Measurements from ENCODE around the gene ABLIM1. TPM values are rescaled to one million over a fixed set of nuclear protein-coding genes. Genes with fewer than 3 reads are reported as not detected.

The ABLIM1 gene
- total RNA-seq, 2 experiments from 2014 or later: 62.3 to 64.1 TPM

GRCh38 chr10:114626841-114627240 lies 31.2 kb downstream of the ABLIM1 start:
- DNase-seq (no peak), ATAC-seq (no peak)
- Mint-ChIP-seq H3K4me1 (ENCODE audit: low read depth) (peaks cover 26% of the 10 kb centered on the region), H3K4me3 (no peak overlapping the region), H3K9me3 (ENCODE audit: insufficient read depth) (no peaks in the 10 kb centered on the region), H3K27ac (no peak overlapping the region), H3K36me3 (ENCODE audit: low read depth) (no peaks in the 10 kb centered on the region), H3K27me3 (ENCODE audit: low read depth) (peaks cover 31% of the 10 kb centered on the region)
- CTCF ChIA-PET: interaction anchor here (0.8 kb wide), 1 partner anchor 236 kb away, joined by 3 read pairs; no protein-coding TSS in a partner anchor
- POLR2A ChIA-PET: no interaction called here

GRCh38 chr10:114624951-114625780 lies 32.9 kb downstream of the ABLIM1 start:
- Mint-ChIP-seq H3K4me1 (ENCODE audit: low read depth) (peaks cover 17% of the 10 kb centered on the region), H3K27ac (no peak overlapping the region), H3K4me3 (no peak overlapping the region), H3K36me3 (ENCODE audit: low read depth) (no peaks in the 10 kb centered on the region), H3K27me3 (ENCODE audit: low read depth) (peaks cover 17% of the 10 kb centered on the region), H3K9me3 (ENCODE audit: insufficient read depth) (no peaks in the 10 kb centered on the region)
- CTCF ChIA-PET: interaction anchor here (1.2 kb wide), 1 partner anchor 10 kb away, joined by 4 read pairs; no protein-coding TSS in a partner anchor
- DNase-seq (no peak), ATAC-seq (no peak)
- POLR2A ChIA-PET: no interaction called here

DNA sequence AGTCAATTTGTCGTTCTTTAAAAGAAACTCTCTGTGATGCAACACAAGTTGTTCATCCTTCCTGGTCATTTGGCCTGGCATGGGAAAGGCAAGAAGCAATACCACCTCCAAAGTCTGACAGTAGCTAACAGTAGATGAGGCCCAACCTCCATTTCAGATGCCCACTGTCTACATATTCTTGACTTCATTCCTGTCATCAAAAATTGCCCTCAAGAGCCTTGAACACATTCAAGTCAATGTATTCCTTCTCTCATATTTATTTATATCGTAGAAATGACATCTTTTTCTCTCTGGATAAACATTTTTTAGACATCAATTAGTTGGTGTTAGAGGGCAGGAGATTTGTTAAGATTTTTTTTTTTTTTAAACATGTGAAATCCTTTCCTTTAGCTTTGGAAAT lies 33.7 kb downstream of the ABLIM1 start:
- POLR2A ChIA-PET: no interaction called here
- H3K9me3 Mint-ChIP-seq (ENCODE audit: insufficient read depth): no peaks in the 10 kb centered on the region
- no peak overlapping the region for H3K4me3 Mint-ChIP-seq
- H3K27me3 Mint-ChIP-seq (ENCODE audit: low read depth): peaks cover 10% of the 10 kb centered on the region
- ATAC-seq (no peak), DNase-seq (no peak)
- no peak overlapping the region for H3K27ac Mint-ChIP-seq
- CTCF ChIA-PET: no interaction called here
- H3K4me1 Mint-ChIP-seq (ENCODE audit: low read depth): peaks cover 17% of the 10 kb centered on the region
- H3K36me3 Mint-ChIP-seq (ENCODE audit: low read depth): no peaks in the 10 kb centered on the region

DNA sequence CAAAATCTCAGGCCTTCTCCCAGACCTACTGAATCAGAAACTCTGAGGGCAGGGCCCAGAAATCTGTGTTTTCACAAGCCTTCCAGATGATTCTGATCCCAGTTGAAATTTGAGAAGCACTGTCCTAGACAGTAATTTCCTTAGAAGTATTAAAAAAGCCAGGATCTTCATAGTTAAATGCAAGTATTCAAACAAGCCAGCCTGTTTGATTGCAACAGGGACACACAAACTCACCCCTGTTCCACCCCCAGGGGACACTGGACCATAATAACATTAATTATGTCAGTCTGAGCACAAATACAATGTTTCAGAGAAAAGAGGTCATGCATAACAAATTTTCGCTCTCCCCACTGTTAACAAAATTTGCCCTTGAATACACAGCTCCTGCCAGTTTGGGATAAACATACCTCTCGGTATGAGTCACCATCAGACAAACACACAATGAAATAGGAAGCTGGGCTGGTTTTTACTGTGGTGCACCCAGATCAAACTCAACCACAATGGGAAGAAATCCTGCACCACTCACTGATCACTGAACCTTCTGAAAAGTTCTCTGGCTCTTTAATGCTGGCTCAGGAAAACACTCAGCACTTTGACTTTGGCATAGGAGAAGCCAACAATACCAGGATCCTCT lies 34.3 kb downstream of the ABLIM1 start:
- Mint-ChIP-seq H3K27me3 (ENCODE audit: low read depth) (peaks cover 5% of the 10 kb centered on the region), H3K36me3 (ENCODE audit: low read depth) (no peaks in the 10 kb centered on the region), H3K4me3 (no peak overlapping the region), H3K9me3 (ENCODE audit: insufficient read depth) (no peaks in the 10 kb centered on the region), H3K4me1 (ENCODE audit: low read depth) (peaks cover 17% of the 10 kb centered on the region), H3K27ac (no peak overlapping the region)
- DNase-seq (no peak), ATAC-seq (no peak)
- CTCF ChIA-PET: interaction anchor here (1.8 kb wide), 1 partner anchor 320 kb away, joined by 4 read pairs; no protein-coding TSS in a partner anchor
- POLR2A ChIA-PET: no interaction called here

DNA sequence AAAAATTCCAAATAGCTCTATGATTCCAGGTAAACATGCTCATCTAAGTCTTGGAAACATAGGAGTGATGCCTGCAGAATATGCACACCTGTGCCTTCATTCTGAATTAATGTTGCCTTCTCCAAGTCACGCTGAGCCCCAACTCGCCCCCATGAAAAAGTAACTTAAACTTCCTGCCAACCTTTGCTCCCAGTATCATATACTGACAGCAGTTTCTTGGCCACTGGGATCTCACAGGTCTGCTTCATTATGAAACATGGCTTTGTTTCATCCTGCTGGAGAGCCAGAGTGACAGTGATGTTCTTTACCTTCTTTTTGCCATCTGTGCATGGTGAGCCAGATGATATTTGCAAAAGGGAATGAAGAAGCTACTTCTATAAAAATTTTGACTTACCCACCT lies 34.9 kb downstream of the ABLIM1 start:
- ChIA-PET CTCF (interaction anchor here (1.8 kb wide), 1 partner anchor 319 kb away, joined by 4 read pairs; no protein-coding TSS in a partner anchor), POLR2A (no interaction called here)
- peaks cover 17% of the 10 kb centered on the region for H3K4me1 Mint-ChIP-seq (ENCODE audit: low read depth)
- H3K36me3 Mint-ChIP-seq (ENCODE audit: low read depth): no peaks in the 10 kb centered on the region
- H3K27me3 Mint-ChIP-seq (ENCODE audit: low read depth): peaks cover 3% of the 10 kb centered on the region
- ATAC-seq: no peak
- no peak overlapping the region for H3K4me3 Mint-ChIP-seq
- H3K9me3 Mint-ChIP-seq (ENCODE audit: insufficient read depth): no peaks in the 10 kb centered on the region
- H3K27ac Mint-ChIP-seq: no peak overlapping the region
- no peak for DNase-seq

DNA sequence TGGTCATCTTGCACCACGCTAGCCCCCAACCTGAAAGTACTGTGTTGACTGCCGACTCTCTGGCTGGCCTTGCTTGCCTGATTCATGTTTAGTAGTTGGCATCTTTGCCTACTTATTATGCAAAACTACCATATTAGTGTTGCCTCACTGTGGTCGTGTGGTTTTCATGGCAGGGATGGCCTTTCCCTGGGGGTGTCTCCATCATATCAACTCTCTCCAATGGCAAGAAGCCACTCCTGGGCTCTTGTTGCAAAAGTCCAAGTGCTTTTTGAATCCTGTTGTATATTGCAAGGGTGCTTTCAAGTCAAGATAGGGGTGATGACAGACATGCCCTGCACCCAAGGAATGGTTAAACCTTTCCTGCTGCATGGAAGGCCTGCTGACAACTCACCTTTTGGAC lies 39.4 kb downstream of the ABLIM1 start:
- Mint-ChIP-seq H3K27me3 (ENCODE audit: low read depth) (peaks cover 3% of the 10 kb centered on the region), H3K27ac (no peak overlapping the region), H3K36me3 (ENCODE audit: low read depth) (no peaks in the 10 kb centered on the region), H3K4me1 (ENCODE audit: low read depth) (peaks cover 15% of the 10 kb centered on the region), H3K4me3 (no peak overlapping the region), H3K9me3 (ENCODE audit: insufficient read depth) (no peaks in the 10 kb centered on the region)
- POLR2A ChIA-PET: no interaction called here
- ATAC-seq: no peak
- CTCF ChIA-PET: no interaction called here
- DNase-seq: no peak

DNA sequence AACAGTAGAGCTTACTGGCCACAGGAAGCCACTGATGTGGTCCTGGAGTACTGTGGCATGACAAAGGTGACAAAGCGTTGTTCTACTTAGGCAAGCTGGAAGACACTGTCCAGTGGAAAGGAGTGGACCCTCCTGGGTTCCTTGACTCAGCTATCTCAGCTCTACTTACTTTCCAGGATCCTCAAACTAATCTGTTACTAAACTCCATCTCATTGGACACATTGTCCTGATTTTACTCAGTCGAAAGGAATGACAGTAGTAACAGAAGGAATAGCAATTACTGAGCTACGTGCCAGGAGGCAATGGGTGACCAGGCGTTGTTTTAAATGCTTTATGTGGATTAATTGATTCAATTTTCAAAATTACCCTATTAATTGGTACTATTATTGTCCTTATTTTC lies 41.6 kb downstream of the ABLIM1 start:
- Mint-ChIP-seq H3K27ac (no peak overlapping the region), H3K4me3 (no peak overlapping the region), H3K4me1 (ENCODE audit: low read depth) (peaks cover 8% of the 10 kb centered on the region), H3K27me3 (ENCODE audit: low read depth) (peaks cover 3% of the 10 kb centered on the region), H3K36me3 (ENCODE audit: low read depth) (no peaks in the 10 kb centered on the region), H3K9me3 (ENCODE audit: insufficient read depth) (no peaks in the 10 kb centered on the region)
- ChIA-PET POLR2A (interaction anchor here (0.6 kb wide), 1 partner anchor 15 kb away, joined by 3 read pairs; no protein-coding TSS in a partner anchor), CTCF (interaction anchor here (1.7 kb wide), 1 partner anchor 90 kb away, joined by 4 read pairs; no protein-coding TSS in a partner anchor)
- ATAC-seq: no peak
- no peak for DNase-seq

GRCh38 chr10:114616103-114616502 lies 42.0 kb downstream of the ABLIM1 start:
- ATAC-seq (no peak), DNase-seq (no peak)
- no peak overlapping the region for H3K27ac Mint-ChIP-seq
- H3K9me3 Mint-ChIP-seq (ENCODE audit: insufficient read depth): no peaks in the 10 kb centered on the region
- no peaks in the 10 kb centered on the region for H3K36me3 Mint-ChIP-seq (ENCODE audit: low read depth)
- POLR2A ChIA-PET: no interaction called here
- CTCF ChIA-PET: interaction anchor here (0.9 to 1.7 kb wide), 3 partner anchors 10 to 89 kb away, joined by 3 to 4 read pairs (median 4); no protein-coding TSS in a partner anchor
- H3K27me3 Mint-ChIP-seq (ENCODE audit: low read depth): peaks cover 3% of the 10 kb centered on the region
- H3K4me3 Mint-ChIP-seq: no peak overlapping the region
- H3K4me1 Mint-ChIP-seq (ENCODE audit: low read depth): peaks cover 8% of the 10 kb centered on the region

- Mint-ChIP-seq H3K27ac (no peak overlapping the region), H3K27me3 (ENCODE audit: low read depth) (peaks cover 3% of the 10 kb centered on the region), H3K4me1 (ENCODE audit: low read depth) (peaks cover 8% of the 10 kb centered on the region), H3K4me3 (no peak overlapping the region), H3K9me3 (ENCODE audit: insufficient read depth) (no peaks in the 10 kb centered on the region), H3K36me3 (ENCODE audit: low read depth) (no peaks in the 10 kb centered on the region)
- ATAC-seq: peak; percentile 53
- ChIA-PET POLR2A (no interaction called here), CTCF (interaction anchor here (0.8 to 1.7 kb wide), 5 partner anchors 10 to 144 kb away, joined by 3 to 4 read pairs (median 3); no protein-coding TSS in a partner anchor)
- DNase-seq: no peak
These were observed 42.5 kb downstream of the ABLIM1 start for GRCh38 chr10:114615600-114616007.

DNA sequence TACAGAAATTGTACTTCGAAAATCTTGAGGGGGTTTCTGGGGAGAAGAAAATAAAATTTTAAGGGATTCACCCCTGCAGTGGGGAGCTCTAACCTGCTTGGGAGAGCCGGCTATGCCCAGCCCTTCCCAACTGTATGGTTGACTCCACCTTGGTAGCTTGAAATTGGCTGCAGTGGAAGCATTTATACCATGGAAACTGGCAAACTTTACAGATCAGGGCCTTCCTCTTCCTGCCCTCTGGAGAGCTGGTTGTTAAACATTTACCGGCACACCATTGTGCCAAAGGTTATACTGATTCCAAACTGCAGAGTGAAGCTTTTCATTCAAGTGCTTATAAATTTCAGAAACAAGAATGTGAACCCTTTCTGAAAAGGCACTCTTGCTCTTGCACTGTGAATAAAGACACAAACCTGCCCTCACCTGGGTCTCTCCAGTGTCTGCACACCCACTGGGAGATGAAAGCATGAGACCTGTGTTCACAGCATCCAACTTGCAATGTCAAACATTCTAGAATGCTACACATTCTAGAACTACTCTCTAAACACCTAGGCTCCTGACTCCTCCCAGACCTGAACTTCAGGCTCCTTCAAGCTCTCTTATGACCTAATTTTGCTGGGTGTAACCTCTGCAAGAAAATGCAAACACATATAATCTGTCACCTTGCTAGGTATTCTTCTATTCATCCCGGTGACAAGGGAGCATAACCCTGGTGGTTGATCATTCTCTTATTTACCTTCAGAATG lies 44.7 kb downstream of the ABLIM1 start:
- ChIA-PET POLR2A (interaction anchor here (0.6 kb wide), 1 partner anchor 26 kb away, joined by 3 read pairs; no protein-coding TSS in a partner anchor), CTCF (interaction anchor here (0.8 kb wide), 1 partner anchor 18 kb away, joined by 3 read pairs; no protein-coding TSS in a partner anchor)
- ATAC-seq: no peak
- Mint-ChIP-seq H3K27ac (no peak overlapping the region), H3K4me1 (ENCODE audit: low read depth) (peaks cover 8% of the 10 kb centered on the region), H3K36me3 (ENCODE audit: low read depth) (no peaks in the 10 kb centered on the region), H3K27me3 (ENCODE audit: low read depth) (peaks cover 3% of the 10 kb centered on the region), H3K4me3 (no peak overlapping the region), H3K9me3 (ENCODE audit: insufficient read depth) (no peaks in the 10 kb centered on the region)
- DNase-seq: no peak

GRCh38 chr10:114611617-114612016 lies 46.5 kb downstream of the ABLIM1 start:
- ATAC-seq (no peak), DNase-seq (no peak)
- ChIA-PET CTCF (no interaction called here), POLR2A (no interaction called here)
- Mint-ChIP-seq H3K27ac (no peak overlapping the region), H3K4me1 (ENCODE audit: low read depth) (peaks cover 8% of the 10 kb centered on the region), H3K4me3 (no peak overlapping the region), H3K27me3 (ENCODE audit: low read depth) (peaks cover 3% of the 10 kb centered on the region), H3K36me3 (ENCODE audit: low read depth) (no peaks in the 10 kb centered on the region), H3K9me3 (ENCODE audit: insufficient read depth) (no peaks in the 10 kb centered on the region)

Measured in activated CD8-positive, alpha-beta T cell treated with anti-CD3 and anti-CD28 coated beads, Interleukin-2, amount 10 ng/mL, durations not matched to agents 7 days and 5 days (primary cell).